Measurements from ENCODE around the gene WFDC11.

Gene WFDC11

DNA sequence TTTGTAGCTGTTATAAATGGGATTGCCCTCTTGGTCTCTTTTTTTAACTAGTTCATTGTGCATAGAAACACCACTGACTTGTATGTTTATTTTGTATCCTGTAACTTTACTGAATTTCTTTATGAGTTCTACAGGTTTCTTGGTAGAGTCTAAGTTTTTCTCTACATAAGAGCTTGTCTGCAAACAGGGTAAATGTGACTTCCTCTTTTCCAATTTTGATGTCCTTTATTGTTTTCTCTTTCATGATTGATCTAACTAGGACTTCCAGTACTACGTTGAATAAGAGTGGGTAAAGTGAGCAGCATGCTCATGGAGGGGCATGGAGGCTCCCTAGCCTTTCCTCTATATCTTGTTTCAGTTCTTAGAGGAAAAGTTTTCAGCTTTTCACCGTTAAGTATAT is 43.5 kb downstream of the WFDC11 start:
- no peak for DNase-seq

DNA sequence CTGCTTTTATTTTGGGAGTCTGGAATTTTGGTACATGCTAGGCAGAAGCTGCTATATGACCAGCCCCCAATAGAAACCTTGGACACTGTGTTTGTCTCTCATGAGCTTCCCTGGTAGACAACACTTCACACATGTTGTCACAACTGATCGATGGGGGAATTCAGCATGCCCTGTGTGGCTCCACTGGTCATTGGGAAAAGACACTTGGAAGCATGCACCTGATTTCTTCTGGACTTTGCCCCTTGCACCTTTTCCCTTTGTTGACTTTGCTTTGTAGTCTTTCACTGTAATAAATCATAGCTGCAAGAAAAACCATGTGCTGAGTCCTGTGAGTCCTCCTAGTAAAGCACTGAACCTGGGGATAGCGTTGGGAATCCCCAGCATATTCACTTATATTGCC is 48.4 kb downstream of the WFDC11 start:
- no peak for DNase-seq

DNA sequence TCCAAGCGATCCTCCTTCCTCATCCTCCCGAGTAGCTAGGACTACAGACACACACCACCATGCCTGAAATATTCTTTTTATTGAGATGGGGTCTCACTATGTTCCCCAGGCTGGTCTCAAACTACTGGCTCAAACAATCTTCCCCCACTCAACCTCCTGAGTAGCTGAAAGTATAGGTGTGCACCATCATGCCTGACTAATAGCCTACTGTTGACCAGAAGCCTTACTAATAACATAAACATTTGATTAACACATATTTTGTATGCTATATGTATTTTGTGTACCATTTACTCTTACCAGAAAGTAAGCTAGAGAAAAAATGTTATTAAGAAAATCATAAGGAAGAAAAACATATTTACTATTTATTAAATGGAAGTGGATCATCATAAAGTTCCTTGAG is 52.4 kb downstream of the WFDC11 start:
- DNase-seq = no peak

DNA sequence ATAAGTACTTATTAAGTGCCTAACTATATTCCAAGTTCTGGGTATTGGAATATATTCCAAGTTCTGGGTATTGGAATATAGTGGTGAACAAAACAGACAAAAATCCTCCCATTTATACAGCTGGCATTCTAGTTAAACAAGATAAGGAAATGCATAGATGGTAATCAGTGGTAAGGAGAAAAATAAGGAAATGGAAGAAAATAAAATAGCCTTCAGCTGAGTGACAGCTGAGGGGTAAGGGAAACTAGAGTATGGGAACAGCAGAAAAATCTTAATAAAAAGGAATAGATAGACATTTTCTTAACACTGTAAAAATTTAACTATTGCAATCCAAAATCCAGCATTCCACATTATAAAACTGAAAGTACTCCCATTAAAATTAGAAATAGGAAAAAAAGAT is 57.7 kb downstream of the WFDC11 start:
- DNase-seq = no peak

DNA sequence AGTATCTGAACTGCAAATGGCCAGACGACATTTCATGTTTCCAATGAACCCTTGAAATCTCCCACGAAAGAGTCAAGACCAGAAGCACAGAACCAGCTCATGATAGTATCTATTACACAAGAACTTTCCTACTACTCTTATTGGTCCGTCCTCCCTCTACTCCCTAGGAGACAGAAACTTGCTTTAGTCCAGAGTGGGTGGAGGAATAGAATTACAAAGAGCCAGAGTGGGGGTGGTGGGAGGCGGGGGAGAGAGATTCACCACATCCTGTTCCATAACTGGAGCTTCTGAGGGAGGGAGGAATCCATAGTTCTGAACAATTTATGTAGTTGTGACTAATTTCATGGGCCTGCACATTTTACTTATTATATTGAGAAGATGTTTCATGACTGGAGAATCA is 59.0 kb downstream of the WFDC11 start:
- no peak for DNase-seq

DNA sequence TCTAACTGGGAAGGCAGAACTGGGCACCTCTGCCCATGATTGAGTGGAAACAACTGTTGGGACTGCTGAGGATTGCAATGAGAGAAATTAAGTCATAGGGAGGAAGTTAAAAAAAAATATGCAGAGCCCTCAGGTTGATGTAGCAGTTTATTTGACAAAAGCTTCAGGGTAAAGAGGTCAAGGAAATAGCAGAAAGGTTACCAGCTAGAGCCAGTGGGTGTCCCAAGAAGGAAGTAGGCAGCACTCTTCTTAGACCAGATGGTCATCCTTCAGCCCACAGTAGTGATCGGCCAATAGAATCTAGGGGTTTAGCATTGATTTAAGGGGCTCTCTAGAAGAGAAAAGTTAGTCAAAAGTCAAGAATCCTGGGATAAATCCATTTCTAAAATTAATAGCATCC is 62.2 kb downstream of the WFDC11 start:
- DNase-seq = no peak
